HG03280 (cell line): ENCODE data around the gene KMT2D.

Experiments
- ATAC-seq: cut with Tn5 transposase; IDR thresholded peaks from one replicate; pipeline ENCODE4 v1.9.1; 2021; ENCODE audit warnings: mild to moderate bottlenecking, moderate library complexity; ENCODE audit not compliant: unreplicated experiment

The KMT2D gene, protein sequence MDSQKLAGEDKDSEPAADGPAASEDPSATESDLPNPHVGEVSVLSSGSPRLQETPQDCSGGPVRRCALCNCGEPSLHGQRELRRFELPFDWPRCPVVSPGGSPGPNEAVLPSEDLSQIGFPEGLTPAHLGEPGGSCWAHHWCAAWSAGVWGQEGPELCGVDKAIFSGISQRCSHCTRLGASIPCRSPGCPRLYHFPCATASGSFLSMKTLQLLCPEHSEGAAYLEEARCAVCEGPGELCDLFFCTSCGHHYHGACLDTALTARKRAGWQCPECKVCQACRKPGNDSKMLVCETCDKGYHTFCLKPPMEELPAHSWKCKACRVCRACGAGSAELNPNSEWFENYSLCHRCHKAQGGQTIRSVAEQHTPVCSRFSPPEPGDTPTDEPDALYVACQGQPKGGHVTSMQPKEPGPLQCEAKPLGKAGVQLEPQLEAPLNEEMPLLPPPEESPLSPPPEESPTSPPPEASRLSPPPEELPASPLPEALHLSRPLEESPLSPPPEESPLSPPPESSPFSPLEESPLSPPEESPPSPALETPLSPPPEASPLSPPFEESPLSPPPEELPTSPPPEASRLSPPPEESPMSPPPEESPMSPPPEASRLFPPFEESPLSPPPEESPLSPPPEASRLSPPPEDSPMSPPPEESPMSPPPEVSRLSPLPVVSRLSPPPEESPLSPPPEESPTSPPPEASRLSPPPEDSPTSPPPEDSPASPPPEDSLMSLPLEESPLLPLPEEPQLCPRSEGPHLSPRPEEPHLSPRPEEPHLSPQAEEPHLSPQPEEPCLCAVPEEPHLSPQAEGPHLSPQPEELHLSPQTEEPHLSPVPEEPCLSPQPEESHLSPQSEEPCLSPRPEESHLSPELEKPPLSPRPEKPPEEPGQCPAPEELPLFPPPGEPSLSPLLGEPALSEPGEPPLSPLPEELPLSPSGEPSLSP (N-terminal part only)

GRCh38 chr12:49060237-49061156 lies at the start of gene KMT2D:
TSS of gene KMT2D (minus strand) at chr12:49060794. CDS start at chr12:49055324, 5,470 bp downstream.
- ATAC-seq = peak; percentile 53

DNA sequence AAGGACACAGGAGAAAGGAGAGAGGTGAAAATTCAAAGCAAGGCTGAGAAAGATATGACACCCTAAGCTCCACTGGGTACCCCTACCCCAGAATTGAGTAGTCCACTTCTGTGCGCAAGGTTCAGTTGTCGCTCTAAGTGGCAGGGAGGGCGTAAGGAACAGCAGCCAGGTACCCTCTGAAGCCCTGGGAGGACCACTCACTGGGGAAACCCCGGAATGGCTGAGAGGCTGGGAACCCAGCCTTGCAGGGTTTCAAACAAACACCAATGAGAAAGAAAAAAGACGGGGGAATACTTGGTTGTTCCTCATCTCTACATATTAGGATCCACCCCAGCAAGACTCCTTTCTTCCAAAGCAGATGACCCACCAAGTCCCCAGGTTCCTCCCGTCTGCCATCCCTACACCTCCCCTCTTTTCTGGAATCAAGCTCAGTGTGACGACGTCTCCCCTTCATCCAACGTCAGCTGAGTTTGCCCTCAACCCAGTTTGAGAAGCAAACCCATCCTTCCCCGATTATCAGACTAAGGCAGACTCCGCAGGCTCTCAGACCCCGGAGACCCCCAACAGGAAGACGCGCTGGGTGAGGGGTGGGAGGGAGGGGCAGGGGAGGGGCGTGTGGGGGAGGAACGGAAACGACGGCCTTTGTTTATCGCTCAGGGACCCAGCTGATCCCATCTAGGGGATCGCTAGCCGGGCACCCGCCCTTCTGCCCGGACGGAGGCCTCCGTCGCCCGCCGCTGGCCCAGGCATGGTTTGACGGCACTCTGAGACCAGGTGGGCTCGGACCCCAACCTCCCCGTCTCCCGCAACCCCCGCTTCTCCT lies 49.3 kb upstream of the KMT2D start:
- ATAC-seq = no peak

- no peak for ATAC-seq
Measured at GRCh38 chr12:49108958-49109404, 48.4 kb upstream of the KMT2D start.

DNA sequence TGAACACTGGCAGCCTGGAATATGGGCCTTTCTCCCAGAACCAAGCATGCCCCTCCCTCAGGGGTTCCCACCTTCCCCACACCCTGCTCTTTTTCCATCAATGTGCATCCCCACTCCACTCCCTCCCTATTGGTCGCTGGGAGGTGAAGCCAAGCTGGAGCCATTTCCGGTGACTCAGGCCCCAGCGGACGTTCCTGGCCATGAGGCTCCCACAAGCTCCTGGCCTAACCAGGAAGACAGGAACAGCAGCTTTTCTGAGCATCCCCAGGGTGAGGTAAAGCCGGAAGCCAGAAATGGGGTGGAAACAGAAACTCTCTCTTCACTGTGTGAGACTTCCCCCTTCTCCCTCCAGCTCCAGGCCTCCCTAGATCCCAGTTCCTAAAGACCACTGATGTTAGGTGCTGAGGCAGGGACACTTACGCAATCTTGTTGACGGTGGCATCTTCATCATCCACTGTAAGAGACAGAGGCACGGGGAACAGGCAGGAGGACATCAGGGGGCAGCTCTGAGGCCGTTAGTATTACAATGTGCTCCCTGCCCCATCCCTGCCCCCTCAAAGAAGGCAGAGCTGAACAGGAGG lies 45.0 kb upstream of the KMT2D start:
- no peak for ATAC-seq

DNA sequence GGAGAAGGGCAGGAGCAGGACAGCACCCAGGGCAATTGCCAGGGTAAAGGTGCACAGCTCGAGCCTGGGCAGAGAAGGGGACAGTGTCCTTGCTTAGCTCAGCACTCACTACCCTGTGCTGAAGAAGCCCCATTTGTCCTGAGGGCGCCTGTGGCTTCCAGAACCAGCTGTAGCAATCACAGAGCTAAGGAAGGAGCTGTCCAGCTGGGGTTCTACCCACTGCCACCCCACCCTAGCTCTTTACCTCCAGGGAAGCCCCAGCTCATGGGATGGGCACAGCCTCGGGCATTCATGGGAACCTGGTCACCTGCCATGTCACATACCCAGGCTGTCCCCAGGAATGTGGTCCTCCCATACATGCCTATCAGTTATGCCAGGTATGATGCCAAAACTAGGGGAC lies 44.2 kb upstream of the KMT2D start:
- ATAC-seq = no peak

GRCh38 chr12:49100380-49100779 lies 39.8 kb upstream of the KMT2D start:
- no peak for ATAC-seq

DNA sequence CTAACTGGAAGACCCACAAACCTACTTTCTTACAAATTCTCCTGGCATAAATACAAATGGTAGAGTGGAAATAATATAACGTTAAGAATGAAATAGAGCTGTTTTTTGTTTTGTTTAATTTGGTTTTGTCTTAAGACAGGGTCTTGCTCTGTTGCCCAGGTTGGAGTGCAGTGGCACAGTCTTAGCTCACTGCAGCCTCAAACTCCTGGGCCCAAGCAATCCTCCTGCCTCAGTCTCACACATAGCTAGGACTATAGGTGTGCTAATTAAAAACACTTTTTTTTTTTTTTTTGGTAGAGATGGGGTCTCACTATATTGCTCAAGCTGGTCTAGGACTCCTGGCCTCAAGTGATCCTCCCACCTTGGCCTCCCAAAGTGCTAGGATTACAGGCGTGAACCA lies 38.1 kb upstream of the KMT2D start:
- no peak for ATAC-seq

GRCh38 chr12:49098035-49098451 lies 37.4 kb upstream of the KMT2D start:
- no peak for ATAC-seq

- no peak for ATAC-seq
Measured at GRCh38 chr12:49097381-49097780, 36.8 kb upstream of the KMT2D start.

- ATAC-seq = no peak
Measured at GRCh38 chr12:49094975-49095365, 34.4 kb upstream of the KMT2D start.

GRCh38 chr12:49094160-49094974 lies 33.8 kb upstream of the KMT2D start, which contains the start of gene DHH:
TSS of gene DHH (minus strand) at chr12:49094801. CDS start at chr12:49094512, 289 bp downstream.
- no peak for ATAC-seq

DNA sequence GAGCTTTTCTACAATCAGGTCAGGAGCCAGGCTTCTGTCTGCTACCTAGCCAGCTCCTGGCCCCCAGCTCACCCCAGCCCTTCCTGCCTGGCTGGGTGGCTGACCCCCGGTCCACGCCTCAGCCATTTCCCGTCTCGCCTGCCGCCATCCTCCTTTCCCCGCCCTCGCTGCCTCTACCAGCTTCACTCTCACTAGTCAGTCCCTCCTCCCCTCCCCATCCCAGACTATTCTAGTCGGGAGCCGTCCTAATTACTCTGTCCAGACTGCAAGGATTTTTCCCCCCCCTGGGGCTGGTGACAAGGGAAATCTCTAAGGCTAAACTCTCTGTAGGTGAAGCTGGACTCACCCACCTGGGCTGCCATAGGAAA lies 33.2 kb upstream of the KMT2D start:
- no peak for ATAC-seq

- ATAC-seq = no peak
Measured at GRCh38 chr12:49092816-49093406, 32.3 kb upstream of the KMT2D start.

DNA sequence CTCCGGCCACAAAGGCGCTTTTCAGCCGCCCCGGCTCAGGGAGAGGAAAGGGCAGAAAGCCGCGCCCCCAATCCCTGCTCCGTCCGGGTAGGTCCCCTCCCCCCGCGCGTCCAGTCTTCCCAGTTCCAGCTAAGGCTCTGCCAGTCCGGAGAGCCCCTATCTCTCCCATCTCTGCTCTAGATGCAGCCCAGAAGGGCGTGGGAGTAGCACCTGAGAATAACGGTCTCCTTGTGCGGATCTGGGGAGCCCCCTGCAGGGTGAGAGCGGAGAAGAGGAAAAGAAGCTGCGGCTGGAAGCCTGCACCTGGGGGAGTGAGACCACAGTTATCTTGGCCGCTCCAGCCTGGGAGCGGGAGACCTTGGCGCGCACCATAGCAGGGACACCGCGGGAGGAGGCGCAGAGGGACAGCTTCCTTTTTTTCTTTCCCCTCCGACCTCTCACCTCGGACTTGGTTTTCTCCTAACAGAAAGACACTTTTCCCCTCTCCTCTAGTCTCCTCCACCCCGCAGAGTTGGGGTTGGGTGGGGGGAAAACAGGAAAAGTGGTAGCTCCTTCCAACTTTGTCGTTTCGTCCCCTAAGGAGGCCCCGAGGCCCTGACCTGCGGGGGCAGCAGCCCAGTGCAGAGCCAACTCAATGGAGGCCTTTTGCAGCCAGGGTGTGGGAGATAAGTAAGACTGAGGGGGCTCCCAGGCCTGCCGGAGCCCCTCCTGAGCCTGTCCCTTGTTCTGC lies 31.7 kb upstream of the KMT2D start:
- ATAC-seq = no peak

DNA sequence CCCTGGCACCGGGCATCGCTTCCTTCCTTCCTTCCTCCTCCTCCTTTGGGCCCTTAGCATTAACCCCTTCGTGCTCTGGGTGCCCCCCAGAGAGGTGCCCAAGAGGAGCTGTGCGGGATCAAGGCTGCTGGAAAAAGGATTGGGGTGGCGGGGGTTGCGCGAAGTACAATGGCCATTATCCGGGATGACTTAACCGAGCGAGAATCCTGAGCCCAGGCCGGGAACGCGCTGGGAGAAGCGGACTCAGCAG lies 31.2 kb upstream of the KMT2D start:
- no peak for ATAC-seq

DNA sequence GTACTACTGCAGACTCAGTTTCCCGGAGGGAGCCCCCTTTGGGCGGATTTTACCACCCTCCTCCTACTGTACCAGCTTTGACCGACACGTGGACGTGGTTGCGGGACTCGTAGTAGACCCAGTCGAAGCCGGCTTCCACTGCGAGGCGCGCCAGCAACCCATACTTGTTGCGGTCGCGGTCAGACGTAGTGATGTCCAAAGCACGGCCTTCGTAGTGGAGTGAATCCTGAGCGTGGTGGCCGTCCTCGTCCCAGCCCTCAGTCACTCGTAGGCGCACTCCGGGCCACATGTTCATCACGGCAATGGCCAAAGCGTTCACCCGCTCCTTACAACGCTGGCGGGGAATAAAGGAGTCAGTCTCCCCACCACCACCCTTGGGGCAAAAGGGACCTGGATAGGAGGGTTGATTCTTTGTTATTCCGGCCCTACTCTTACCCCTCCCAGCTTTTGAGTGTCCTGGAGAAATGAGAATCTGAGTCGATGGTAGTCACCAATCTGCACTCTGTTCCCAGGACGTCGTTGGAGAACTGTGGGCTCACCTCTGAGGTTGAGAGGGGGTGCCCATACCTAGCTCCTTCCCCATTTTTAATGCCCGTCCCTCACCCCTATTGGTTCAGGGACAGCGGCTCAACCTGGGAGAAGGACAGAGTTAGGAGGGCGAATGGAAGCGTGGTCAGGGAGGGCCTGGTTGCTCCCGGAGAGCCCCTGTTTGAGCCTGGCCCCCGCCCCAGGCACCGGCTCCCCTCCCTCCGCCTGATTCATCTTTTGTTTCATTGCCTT lies 30.7 kb upstream of the KMT2D start:
- ATAC-seq = no peak
